HUDEP-2 (cell line): ENCODE measurements around the gene CNTNAP2.

Source experiments
- DNase-seq, 76 experiments: peaks; one replicate each; lab custom pipeline; 2025; ENCODE audit not compliant: unreplicated experiment in 76 of 76; lab: John Stamatoyannopoulos, UW

CNTNAP2 gene

DNA sequence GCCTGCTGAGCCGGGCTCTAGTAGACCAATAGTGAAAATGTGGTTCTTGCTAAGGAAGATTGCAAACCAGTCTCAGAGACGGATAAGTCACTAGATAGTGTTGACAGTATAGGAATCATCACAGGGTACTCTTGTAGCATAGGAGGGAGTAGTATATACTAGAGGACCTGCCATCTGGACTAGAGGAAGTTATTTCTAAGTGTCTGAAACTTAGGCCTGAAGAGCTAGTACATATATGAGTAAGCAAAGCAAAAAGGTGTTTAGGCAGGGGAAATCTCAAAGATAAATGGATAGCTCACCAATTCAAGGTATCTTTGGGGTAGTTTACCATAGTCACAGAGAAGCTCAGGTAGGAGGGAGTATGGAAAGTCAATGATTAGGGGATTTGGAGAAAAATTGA lies 428.1 kb downstream of the CNTNAP2 start:
- no peak for DNase-seq

- DNase-seq: no peak
These were observed 432.2 kb downstream of the CNTNAP2 start for GRCh38 chr7:146548816-146549215.

DNA sequence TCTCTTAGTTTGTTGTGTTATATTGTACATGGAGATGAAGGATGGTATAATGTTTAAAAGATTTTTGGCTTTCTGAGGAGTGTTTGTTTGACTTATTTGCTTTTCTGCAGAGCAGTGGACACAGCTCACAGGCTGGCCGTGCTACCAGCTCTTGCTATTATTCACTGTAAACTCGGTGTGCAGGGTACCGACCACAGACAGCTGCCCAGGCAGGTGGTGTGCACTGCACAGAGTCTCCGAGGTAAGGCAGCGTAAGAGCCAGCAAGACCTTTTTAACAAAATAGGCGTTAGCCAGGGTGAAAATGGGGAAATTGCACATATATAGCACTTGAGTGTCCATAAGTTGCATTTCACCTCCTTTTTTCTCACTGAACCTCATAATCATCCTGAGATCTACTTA lies 438.0 kb downstream of the CNTNAP2 start:
- DNase-seq: no peak

GRCh38 chr7:146557971-146558469 lies 441.4 kb downstream of the CNTNAP2 start:
- no peak for DNase-seq

GRCh38 chr7:146565872-146566271 lies 449.3 kb downstream of the CNTNAP2 start:
- DNase-seq: no peak

DNA sequence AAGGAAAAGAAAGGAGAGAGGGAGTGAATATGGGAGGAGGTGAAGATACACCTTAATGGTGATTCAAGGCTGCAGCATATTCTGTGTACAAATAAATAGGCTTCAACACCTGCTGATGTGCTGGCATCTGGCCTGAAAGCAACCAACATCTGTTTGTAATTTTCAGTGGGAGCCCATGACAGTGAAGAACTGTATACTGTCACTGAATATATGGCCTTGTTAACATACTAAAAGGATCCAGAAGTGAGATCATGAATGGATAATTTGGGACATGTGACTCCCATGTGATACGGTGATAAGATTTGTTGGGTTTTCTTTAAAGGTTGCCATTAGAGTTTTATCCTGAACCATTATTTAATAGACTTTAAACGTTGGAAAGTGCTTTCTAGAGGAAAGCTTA lies 459.3 kb downstream of the CNTNAP2 start:
- no peak for DNase-seq

GRCh38 chr7:146591976-146592375 lies 475.4 kb downstream of the CNTNAP2 start:
- no peak for DNase-seq

GRCh38 chr7:146606628-146607027 lies 490.0 kb downstream of the CNTNAP2 start:
- no peak for DNase-seq

DNA sequence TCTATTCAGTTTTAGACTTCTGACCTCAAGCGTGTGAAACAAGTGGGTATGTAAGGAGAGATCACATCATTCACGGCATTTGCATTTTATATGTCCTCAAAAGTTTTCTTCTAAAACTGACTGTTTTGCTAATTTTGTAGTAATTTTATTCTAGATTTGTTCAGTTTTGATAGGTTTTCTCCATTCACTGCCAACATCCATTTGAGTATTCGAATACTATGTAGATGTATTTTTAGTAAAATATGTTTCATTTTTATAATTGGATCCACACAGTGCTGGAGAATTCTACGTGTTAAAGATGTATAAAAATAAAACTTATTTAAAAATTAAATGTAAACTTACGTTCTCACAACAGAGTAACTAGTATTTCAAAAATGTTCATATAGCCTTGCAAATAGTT lies 503.0 kb downstream of the CNTNAP2 start:
- DNase-seq: no peak

DNA sequence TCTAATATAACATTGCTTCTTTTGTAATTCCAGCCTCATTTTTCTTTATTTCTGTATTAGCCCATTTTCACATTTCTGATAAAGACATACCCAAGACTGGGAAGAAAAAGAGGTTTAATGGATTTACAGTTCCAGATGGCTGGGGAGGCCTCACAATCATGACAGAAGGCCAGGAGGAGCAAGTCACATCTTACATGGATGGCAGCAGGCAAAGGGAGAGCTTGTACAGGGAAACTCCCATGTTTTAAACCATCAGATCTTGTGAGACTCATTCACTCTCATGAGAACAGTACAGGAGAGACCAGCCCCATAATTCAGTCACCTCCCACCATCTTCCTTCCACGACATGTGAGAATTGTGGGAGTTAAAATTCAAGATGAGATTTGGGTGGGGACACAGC lies 510.3 kb downstream of the CNTNAP2 start:
- no peak for DNase-seq

DNA sequence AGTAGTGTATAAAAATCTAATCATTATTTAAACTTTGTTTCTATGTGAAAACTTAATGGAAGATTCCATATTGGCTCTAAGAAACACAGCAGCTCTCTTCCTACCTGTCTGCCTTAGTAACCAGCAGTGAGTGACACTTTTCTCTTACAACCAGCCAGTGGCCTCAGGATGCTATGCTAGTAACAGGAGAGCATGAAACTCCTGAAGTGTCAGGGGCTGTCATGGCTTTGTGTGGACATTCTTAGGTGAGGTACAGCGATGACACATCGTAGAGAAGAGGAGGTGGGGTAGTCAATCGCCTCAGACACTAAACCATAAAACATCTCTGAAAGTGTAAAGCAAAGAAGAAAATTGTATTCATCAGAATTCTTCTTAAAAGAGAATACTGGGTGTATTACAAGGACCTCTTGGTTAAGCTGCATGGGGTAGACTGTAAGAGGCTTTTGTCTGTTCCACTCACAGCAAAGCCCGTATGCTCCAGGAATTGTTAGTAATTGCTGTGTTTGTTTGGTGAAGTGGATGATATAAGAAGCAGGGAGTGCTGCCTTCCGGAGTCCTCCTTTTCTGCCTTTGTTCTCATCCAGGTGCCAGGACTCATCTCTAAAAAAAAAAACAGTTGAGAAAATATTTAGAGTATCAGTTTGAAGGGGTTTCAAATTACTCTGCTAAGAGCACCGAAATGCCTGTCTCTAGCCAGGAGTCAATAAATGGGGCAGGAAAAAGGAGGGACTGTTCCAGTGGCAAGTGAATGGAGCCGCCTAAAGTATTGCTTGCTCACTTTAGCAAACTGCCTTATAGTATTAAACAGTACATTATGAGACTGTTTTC lies 518.8 kb downstream of the CNTNAP2 start:
- no peak for DNase-seq

- no peak for DNase-seq
These were observed 519.4 kb downstream of the CNTNAP2 start for GRCh38 chr7:146636033-146636356.

GRCh38 chr7:146636581-146636980 lies 520.0 kb downstream of the CNTNAP2 start:
- no peak for DNase-seq

- no peak for DNase-seq
These were observed 522.7 kb downstream of the CNTNAP2 start for GRCh38 chr7:146639291-146639690.

DNA sequence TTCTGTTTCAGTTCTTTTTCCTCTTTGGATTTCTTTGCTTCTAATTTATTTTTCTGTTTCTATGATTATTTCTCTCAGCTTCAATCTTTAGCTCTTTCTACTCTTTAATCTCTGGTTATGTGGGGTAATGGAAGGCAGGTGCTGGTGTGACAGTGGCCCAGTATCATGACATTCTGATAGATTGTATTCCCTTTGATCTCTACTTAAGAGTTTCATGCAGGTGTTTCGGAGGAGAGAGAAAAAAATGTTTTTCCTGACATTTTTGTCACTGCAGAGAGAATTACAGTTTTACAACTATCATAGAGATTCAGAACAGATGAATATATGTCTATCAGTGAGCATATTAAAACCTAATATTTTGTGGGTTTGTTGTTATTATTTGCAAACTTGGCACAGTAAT lies 524.9 kb downstream of the CNTNAP2 start:
- no peak for DNase-seq

GRCh38 chr7:146645383-146645976 lies 528.9 kb downstream of the CNTNAP2 start:
- no peak for DNase-seq

- DNase-seq: no peak
These were observed 530.8 kb downstream of the CNTNAP2 start for GRCh38 chr7:146647445-146647844.

GRCh38 chr7:146652176-146652575 lies 535.6 kb downstream of the CNTNAP2 start:
- DNase-seq: no peak

- DNase-seq: no peak
These were observed 537.4 kb downstream of the CNTNAP2 start for GRCh38 chr7:146654048-146654447.

DNA sequence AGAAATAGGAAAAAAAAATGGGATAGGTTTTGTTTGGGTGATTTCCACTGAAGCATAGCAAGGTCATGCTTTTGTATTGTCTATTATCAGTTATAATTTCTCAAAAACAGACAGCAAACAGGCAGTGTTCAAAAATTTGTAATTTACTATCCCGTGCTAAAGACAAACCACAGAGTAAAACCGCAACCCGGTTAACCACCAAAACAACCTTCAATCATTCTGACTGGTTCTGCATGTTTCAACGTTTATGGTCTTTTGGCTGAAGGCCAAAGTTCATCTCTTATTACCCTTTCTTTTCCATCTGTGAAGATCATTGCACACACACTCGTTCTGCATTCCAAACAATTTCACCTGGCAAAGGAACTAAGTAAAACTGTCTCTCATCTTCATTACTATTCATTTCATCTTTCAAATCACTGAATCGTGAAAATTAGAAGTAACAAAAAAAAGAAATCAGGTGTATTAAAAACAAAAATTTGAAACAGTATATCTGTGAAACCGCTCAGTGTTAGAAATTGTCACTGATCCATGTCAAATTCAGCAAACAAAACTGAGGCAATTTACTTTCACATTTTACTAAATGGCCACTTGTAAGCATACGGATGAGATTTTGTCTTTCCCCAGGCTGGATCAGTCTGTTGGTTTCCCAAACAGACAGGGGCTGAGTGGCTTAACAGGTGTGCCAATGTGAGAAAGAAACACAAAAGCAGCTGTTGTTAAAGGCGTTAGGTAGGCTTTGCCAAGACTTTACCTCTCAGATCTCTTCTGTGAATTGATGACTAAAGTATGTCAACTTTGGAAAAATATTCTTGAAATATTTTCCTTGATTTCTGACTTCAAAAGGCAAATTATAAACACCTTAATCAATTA lies 539.6 kb downstream of the CNTNAP2 start:
- peak in 10 of 76 experiments; percentile 2 to 69 (median 32) for DNase-seq

DNA sequence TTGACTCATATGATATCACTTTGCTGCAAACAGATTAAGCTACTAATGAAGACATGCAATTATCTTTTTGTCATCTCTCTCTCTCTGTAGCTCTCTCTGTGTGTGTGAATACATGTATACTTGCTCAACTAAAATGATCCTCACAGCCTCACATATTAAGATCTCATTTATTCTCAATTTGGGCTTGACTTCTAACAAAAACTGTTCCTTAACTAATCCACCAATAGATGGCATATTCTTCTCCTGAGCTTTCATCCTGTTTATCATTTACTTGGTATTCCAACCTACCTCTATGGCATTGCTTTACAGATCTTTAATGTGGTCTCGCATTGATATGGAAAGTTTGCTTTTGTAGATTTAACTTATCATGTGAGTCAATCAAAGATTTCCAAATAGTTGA lies 540.4 kb downstream of the CNTNAP2 start:
- DNase-seq: peak in 1 of 76 experiments; percentile 2
